GDM1 (cell line): Measurements from ENCODE around the gene SLC31A1.
"Not testable (repeated sequence)": the region's sequence is repeated elsewhere in the genome, so short reads cannot be mapped to it uniquely, and the experiment has no call there.

Experiments
- DNase-seq: peaks from one replicate; lab custom pipeline; 2025; lab: John Stamatoyannopoulos, UW

The SLC31A1 gene

GRCh38 chr9:113220467-113221002 lies 809 bp upstream of the SLC31A1 start:
- no peak for DNase-seq

GRCh38 chr9:113221800-113222481 lies 597 bp downstream of the SLC31A1 start:
- no peak for DNase-seq

- no peak for DNase-seq
These were observed 1.1 kb downstream of the SLC31A1 start for GRCh38 chr9:113222482-113222841.

GRCh38 chr9:113223963-113224362 lies 2.6 kb downstream of the SLC31A1 start:
- no peak for DNase-seq

- no peak for DNase-seq
These were observed 6.1 kb downstream of the SLC31A1 start for GRCh38 chr9:113227436-113227835.

GRCh38 chr9:113228130-113228665 lies 6.9 kb downstream of the SLC31A1 start:
- DNase-seq = no peak

GRCh38 chr9:113231701-113232100 lies 10.4 kb downstream of the SLC31A1 start:
- DNase-seq = no peak

GRCh38 chr9:113235701-113236255 lies 14.4 kb downstream of the SLC31A1 start:
- DNase-seq = not testable (repeated sequence)

- DNase-seq = no peak
These were observed 15.7 kb downstream of the SLC31A1 start for GRCh38 chr9:113237026-113237425.

GRCh38 chr9:113238202-113238858 lies 17.0 kb downstream of the SLC31A1 start:
- no peak for DNase-seq

GRCh38 chr9:113238859-113239232 lies 17.5 kb downstream of the SLC31A1 start:
- no peak for DNase-seq

- no peak for DNase-seq
These were observed 19.8 kb downstream of the SLC31A1 start for GRCh38 chr9:113241161-113241560.

- no peak for DNase-seq
These were observed 23.2 kb downstream of the SLC31A1 start for GRCh38 chr9:113244556-113244955.

- DNase-seq = no peak
These were observed 24.6 kb downstream of the SLC31A1 start for GRCh38 chr9:113245894-113246293.

- DNase-seq = no peak
These were observed 25.6 kb downstream of the SLC31A1 start for GRCh38 chr9:113246928-113247327.

- DNase-seq = no peak
These were observed 26.3 kb downstream of the SLC31A1 start for GRCh38 chr9:113247640-113248039.

- DNase-seq = not testable (repeated sequence)
These were observed 28.3 kb downstream of the SLC31A1 start for GRCh38 chr9:113249661-113250060.

- no peak for DNase-seq
These were observed 29.5 kb downstream of the SLC31A1 start for GRCh38 chr9:113250807-113251206.

- no peak for DNase-seq
These were observed 33.6 kb downstream of the SLC31A1 start for GRCh38 chr9:113254991-113255390.

- DNase-seq = no peak
These were observed 34.1 kb downstream of the SLC31A1 start for GRCh38 chr9:113255438-113255837.

GRCh38 chr9:113257863-113258262 lies 36.5 kb downstream of the SLC31A1 start:
- DNase-seq = no peak

GRCh38 chr9:113258282-113258681 lies 36.9 kb downstream of the SLC31A1 start:
- no peak for DNase-seq
